Transverse colon (tissue), 4 donors: ENCODE results near the gene ZNF236.

Experiments used
- EP300 ChIP-seq: sonication (generic); formaldehyde crosslinking; IDR thresholded peaks from one replicate; pipeline ENCODE4 v1.6.1; 2017; ENCODE audit warnings: antibody characterized with exemption, low read depth
- POLR2A ChIP-seq: fragments of 450-650 bp; IDR thresholded peaks from one replicate; pipeline ENCODE4 v1.6.1; 2016; ENCODE audit warnings: antibody characterized with exemption, mild to moderate bottlenecking, moderate library complexity
- POLR2AphosphoS5 ChIP-seq, 3 donors: sonication (generic); formaldehyde crosslinking; IDR thresholded peaks; one replicate each; pipeline ENCODE4 v1.6.1; 2016; ENCODE audit warnings: antibody characterized with exemption in 3 of 3
- TF ChIP-seq, protein P1 (sequence below), 5 experiments: fragments of 200-600 bp in 3 of 5; fragments of 450-650 bp in 2 of 5; sonication (generic) in 3 of 5; IDR thresholded peaks; 1 replicate in 2 of 5; 2 replicates in 3 of 5; pipeline ENCODE4 v1.5.1; 2016 to 2017; ENCODE audit warnings: antibody characterized with exemption in 5 of 5, inconsistent platforms in 3 of 5, mild to moderate bottlenecking in 2 of 5, moderate library complexity in 1 of 5

DNA sequence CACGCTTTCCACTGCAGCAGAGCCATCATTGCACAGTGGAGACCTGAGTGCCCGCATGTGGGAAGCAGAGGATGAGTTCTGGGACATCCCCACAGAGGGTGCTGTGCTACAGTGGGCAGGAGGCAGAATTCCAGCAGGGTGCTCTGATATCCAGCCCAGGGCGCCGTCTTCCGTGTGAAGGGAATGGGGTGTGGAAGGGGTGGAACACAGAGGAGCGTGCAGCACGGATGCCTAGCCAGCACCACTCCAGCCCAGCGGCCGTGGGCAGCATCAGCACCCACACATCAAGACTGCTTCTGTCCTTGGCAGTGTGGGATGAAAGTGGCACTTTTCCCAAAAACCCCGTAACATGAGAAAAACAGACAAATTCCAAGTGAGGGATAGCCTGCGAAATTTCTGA is 134.3 kb downstream of the ZNF236 start:
- TF ChIP-seq, protein P1, sequence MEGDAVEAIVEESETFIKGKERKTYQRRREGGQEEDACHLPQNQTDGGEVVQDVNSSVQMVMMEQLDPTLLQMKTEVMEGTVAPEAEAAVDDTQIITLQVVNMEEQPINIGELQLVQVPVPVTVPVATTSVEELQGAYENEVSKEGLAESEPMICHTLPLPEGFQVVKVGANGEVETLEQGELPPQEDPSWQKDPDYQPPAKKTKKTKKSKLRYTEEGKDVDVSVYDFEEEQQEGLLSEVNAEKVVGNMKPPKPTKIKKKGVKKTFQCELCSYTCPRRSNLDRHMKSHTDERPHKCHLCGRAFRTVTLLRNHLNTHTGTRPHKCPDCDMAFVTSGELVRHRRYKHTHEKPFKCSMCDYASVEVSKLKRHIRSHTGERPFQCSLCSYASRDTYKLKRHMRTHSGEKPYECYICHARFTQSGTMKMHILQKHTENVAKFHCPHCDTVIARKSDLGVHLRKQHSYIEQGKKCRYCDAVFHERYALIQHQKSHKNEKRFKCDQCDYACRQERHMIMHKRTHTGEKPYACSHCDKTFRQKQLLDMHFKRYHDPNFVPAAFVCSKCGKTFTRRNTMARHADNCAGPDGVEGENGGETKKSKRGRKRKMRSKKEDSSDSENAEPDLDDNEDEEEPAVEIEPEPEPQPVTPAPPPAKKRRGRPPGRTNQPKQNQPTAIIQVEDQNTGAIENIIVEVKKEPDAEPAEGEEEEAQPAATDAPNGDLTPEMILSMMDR (IDR thresholded peaks at IDR 0.05): no peak
- no peak for TF ChIP-seq POLR2A
- no peak for TF ChIP-seq POLR2AphosphoS5 (IDR thresholded peaks at IDR 0.05)
- no peak for TF ChIP-seq EP300
